Prostate gland (tissue), 2 donors: ENCODE measurements around the gene DLK1. TPM values are rescaled to one million over a fixed set of nuclear protein-coding genes. Genes with fewer than 3 reads are reported as not detected.

Source experiments
- DNase-seq: peaks from one replicate; pipeline ENCODE4 v3.0.0-alpha.2; 2019; ENCODE audit warnings: low spot score
- H3K27ac ChIP-seq, 2 donors: fragments of 200-600 bp; sonication (generic); 2 replicates each; pipeline ENCODE4 v1.5.1; 2017 to 2019
- H3K27me3 ChIP-seq: fragments of 200-600 bp; sonication (generic); replicated peaks from 2 replicates; pipeline ENCODE4 v1.5.1; 2019; ENCODE audit not compliant: insufficient read depth
- H3K36me3 ChIP-seq, 2 donors: fragments of 200-600 bp; sonication (generic); 1 replicate in 1 of 2; 2 replicates in 1 of 2; pipeline versions ENCODE4 v1.5.1 to v1.8.1; 2017 to 2019
- H3K4me1 ChIP-seq: fragments of 200-600 bp; sonication (generic); replicated peaks from 2 replicates; pipeline ENCODE4 v1.5.1; 2019
- H3K4me3 ChIP-seq, 2 donors: fragments of 200-600 bp; sonication (generic); 2 replicates each; pipeline ENCODE4 v1.5.1; 2017 to 2019
- H3K9me3 ChIP-seq: fragments of 200-600 bp; sonication (generic); 2 replicates; pipeline ENCODE4 v1.5.1; 2017
- POLR2A ChIP-seq: fragments of 450-650 bp; IDR thresholded peaks from one replicate; pipeline ENCODE4 v1.6.1; 2016; ENCODE audit warnings: antibody characterized with exemption, mild to moderate bottlenecking
- POLR2AphosphoS5 ChIP-seq: sonication (generic); formaldehyde crosslinking; IDR thresholded peaks from one replicate; pipeline ENCODE4 v1.6.1; 2017; ENCODE audit warnings: antibody characterized with exemption
- WGBS: methylation state at CpG from one replicate; pipeline ENCODE4 v1.1.5; 2018; 5-methylcytosine and 5-hydroxymethylcytosine counted together
- intact Hi-C: fragments of 100-400 bp; cut with DNase I; formaldehyde crosslinking; loops from one replicate; pipeline ENCODE4 v1.14.2; 2022
- total RNA-seq, 2 donors: library from RNA; depleted of rRNA; stranded (reverse); fragments of >200 nt; gene quantifications; one replicate each; pipeline ENCODE4 v1.1.0, GENCODE V29; 2016
- TF ChIP-seq, protein P1 (sequence below), 4 experiments: fragments of 200-600 bp in 2 of 4; fragments of 450-650 bp in 2 of 4; sonication (generic) in 2 of 4; IDR thresholded peaks; 1 replicate in 3 of 4; 2 replicates in 1 of 4; pipeline ENCODE4 v1.5.1; 2016 to 2019; ENCODE audit warnings: antibody characterized with exemption in 4 of 4, mild to moderate bottlenecking in 2 of 4, moderate library complexity in 2 of 4

DLK1 gene
- total RNA-seq, 2 donors from 2014 or later: 0.14 to 100.0 TPM

DNA sequence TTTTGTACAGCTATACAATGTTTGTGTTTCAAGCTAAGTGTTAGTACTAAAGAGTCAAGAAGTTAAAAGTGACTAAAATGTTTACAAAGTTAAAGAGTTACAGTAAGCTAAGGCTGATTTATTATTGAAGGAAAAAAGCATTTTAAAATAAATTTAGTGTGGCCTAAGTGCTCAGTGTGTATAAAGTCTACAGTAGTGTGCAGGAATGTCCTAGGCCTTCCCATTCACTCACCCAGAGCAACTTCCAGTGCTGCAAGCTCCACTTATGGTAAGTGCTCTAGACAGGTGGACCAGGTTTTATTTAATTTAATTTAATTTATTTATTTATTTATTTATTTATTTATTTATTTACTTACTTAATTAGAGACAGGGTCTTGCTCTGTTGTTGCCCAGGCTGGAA is 19.6 kb downstream of the DLK1 start:
- Histone ChIP-seq H3K9me3 (no peaks in the 10 kb centered on the region), H3K27me3 (no peaks in the 10 kb centered on the region), H3K27ac (no peak overlapping the region), H3K36me3 (no peaks in the 10 kb centered on the region), H3K4me3 (no peak overlapping the region), H3K4me1 (no peaks in the 10 kb centered on the region)
- no peak for TF ChIP-seq POLR2AphosphoS5
- DNase-seq: no peak
- intact Hi-C loops: no loop called here

DNA sequence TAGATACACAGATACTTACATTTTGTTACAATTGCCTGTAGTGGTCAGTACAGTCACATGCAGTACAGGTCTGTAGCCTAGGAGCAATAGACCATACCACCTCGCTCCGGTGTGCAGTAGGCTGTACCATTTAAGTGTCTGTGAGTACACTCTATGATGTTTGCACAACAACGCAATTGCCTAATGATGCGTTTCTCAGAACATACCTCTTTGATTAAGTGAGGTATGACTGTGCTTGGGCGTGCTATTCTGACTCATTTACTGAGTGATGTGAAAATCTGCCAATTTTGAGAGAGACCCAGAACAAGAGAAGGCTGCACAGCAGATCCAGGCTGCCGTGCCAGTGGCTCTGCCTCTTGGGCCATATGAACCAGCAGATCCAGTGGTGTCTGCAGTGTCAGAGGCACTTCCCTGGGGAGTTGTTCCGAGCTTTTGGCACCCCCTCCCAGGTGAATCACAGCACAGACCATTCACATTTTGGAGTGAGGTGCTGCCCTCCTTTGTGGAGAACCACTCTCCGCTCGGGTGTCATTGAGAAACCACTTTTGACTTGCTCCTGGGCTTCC is 20.4 kb downstream of the DLK1 start:
- DNase-seq: no peak
- Histone ChIP-seq H3K4me3 (no peak overlapping the region), H3K36me3 (no peaks in the 10 kb centered on the region), H3K9me3 (no peaks in the 10 kb centered on the region), H3K27ac (no peak overlapping the region), H3K27me3 (no peaks in the 10 kb centered on the region), H3K4me1 (no peaks in the 10 kb centered on the region)
- intact Hi-C loops: no loop called here
- no peak for TF ChIP-seq POLR2A
- TF ChIP-seq, protein P1, sequence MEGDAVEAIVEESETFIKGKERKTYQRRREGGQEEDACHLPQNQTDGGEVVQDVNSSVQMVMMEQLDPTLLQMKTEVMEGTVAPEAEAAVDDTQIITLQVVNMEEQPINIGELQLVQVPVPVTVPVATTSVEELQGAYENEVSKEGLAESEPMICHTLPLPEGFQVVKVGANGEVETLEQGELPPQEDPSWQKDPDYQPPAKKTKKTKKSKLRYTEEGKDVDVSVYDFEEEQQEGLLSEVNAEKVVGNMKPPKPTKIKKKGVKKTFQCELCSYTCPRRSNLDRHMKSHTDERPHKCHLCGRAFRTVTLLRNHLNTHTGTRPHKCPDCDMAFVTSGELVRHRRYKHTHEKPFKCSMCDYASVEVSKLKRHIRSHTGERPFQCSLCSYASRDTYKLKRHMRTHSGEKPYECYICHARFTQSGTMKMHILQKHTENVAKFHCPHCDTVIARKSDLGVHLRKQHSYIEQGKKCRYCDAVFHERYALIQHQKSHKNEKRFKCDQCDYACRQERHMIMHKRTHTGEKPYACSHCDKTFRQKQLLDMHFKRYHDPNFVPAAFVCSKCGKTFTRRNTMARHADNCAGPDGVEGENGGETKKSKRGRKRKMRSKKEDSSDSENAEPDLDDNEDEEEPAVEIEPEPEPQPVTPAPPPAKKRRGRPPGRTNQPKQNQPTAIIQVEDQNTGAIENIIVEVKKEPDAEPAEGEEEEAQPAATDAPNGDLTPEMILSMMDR (IDR thresholded peaks at IDR 0.05): no peak
- 72% methylated on average over 9 of the region's 9 CpGs for WGBS

DNA sequence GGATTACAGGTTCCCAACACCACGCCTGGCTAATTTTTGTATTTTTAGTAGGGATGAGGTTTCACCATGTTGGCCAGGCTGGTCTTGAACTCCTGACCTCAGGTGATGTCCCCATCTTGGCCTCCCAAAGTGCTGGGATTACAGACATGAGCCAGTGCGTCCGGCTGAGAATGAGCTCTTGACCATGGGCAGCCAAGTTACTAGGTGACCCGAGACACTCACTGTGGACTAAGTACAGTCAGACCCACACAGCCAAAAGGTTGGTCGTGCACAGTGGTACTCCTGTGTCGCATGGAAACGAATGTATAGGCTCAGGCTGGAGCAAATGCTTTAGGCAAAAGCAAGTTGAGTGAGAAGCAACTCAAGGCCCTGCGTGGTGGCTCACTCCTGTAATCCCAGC is 21.0 kb downstream of the DLK1 start:
- intact Hi-C loops: no loop called here
- TF ChIP-seq POLR2AphosphoS5: no peak
- no peak for TF ChIP-seq POLR2A
- TF ChIP-seq, protein P1 (IDR thresholded peaks at IDR 0.05): no peak
- H3K36me3 ChIP-seq: no peaks in the 10 kb centered on the region
- H3K27me3 ChIP-seq: no peaks in the 10 kb centered on the region
- WGBS: 91% methylated on average over 8 of the region's 8 CpGs
- H3K27ac ChIP-seq: no peak overlapping the region
- DNase-seq: no peak
- H3K4me3 ChIP-seq: no peak overlapping the region
- H3K4me1 ChIP-seq: no peaks in the 10 kb centered on the region
- no peaks in the 10 kb centered on the region for H3K9me3 ChIP-seq

DNA sequence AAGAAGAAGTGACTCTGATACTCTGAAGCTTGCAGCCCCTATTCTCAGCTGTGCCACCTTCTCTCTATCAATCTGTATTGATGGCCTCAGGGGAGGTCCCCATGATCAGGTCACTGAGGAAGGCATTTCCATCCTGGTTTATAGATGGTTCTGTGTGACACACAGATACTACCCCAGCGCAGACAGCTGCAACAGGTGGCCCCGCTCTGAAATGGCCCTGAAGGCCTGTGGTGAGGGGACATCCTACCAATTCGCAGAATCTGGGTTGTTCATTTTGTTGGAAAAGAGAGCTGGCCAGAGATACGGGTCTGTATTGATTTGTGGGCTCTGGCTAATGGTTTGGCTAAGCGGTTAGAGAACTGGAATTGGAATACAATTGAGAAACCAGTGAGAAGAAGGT is 21.7 kb downstream of the DLK1 start:
- 77% methylated on average over 5 of the region's 5 CpGs for WGBS
- intact Hi-C loops: no loop called here
- H3K9me3 ChIP-seq: no peaks in the 10 kb centered on the region
- DNase-seq: no peak
- H3K27me3 ChIP-seq: no peaks in the 10 kb centered on the region
- no peaks in the 10 kb centered on the region for H3K36me3 ChIP-seq
- H3K4me3 ChIP-seq: no peak overlapping the region
- no peak overlapping the region for H3K27ac ChIP-seq
- TF ChIP-seq POLR2A (no peak), POLR2AphosphoS5 (no peak)
- TF ChIP-seq, protein P1 (IDR thresholded peaks at IDR 0.05): no peak
- no peaks in the 10 kb centered on the region for H3K4me1 ChIP-seq

DNA sequence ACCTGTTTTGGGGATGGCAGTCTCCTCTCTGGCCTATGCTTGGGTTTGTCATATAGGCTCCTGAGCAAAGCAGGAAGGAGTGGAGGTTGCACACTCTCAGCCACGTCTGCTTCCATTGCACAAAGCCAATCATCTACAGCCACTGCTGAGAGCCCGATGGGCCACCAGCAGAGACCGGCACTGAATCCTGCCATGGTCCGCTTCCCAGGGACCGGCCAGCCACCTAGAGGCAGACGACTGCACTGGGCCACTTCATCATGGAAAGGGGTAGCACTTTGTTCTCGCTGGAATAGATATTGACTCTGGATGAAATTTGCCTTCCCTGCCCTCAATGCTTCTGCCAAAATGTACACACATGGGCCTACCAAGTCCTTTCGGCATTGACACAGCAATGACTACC is 22.3 kb downstream of the DLK1 start:
- Histone ChIP-seq H3K27ac (no peak overlapping the region), H3K4me3 (no peak overlapping the region), H3K36me3 (no peaks in the 10 kb centered on the region), H3K27me3 (no peaks in the 10 kb centered on the region), H3K4me1 (no peaks in the 10 kb centered on the region), H3K9me3 (no peaks in the 10 kb centered on the region)
- intact Hi-C loops: no loop called here
- WGBS: 93% methylated on average over 8 of the region's 8 CpGs
- no peak for DNase-seq
- TF ChIP-seq POLR2AphosphoS5: no peak
- TF ChIP-seq, protein P1 (IDR thresholded peaks at IDR 0.05): no peak
- TF ChIP-seq POLR2A: no peak
